PC-3 (cell line): ENCODE results near the gene SHROOM1. TPM values are rescaled to one million over a fixed set of nuclear protein-coding genes. Genes with fewer than 3 reads are reported as not detected.

Experiments used
- ATAC-seq: fragments of 200-7000 bp; cut with Tn5 transposase; 2 replicates; pipeline ENCODE4 v1.9.1; 2020; ENCODE audit warnings: mild to moderate bottlenecking, moderate library complexity
- BruUV-seq: library from RNA; stranded (reverse); fragments of 400-500 nt; replicated peaks from 2 replicates; lab custom pipeline; 2021; lab: Mats Ljungman, UMichigan
- CTCF ChIA-PET: fragments of 300-600 bp; sonication (Branson Sonifier 250); formaldehyde crosslinking; loops from one replicate; lab custom pipeline; 2022; ENCODE audit warnings: antibody characterized with exemption; lab: Charles Lee
- POLR2A ChIA-PET: fragments of 300-600 bp; sonication (Branson Sonifier 250); formaldehyde crosslinking; loops from one replicate; lab custom pipeline; 2022; ENCODE audit warnings: antibody characterized with exemption; ENCODE audit not compliant: unreplicated experiment; lab: Charles Lee
- DNase-seq: peaks from one replicate; pipeline ENCODE4 v3.0.0-alpha.2; 2015
- H2AFZ ChIP-seq: fragments of 300-600 bp; sonication (generic); 2 replicates; pipeline ENCODE4 v1.6.0; 2016; ENCODE audit warnings: antibody characterized with exemption, low read length
- H3F3A ChIP-seq: fragments of 300-600 bp; sonication (generic); one replicate; pipeline ENCODE4 v1.6.0; 2017; ENCODE audit warnings: antibody characterized with exemption, low read length, control low read depth, mild to moderate bottlenecking; ENCODE audit not compliant: unreplicated experiment
- H3K27ac ChIP-seq: fragments of 300-600 bp; sonication (generic); 2 replicates; pipeline ENCODE4 v1.5.1; 2016; ENCODE audit warnings: mild to moderate bottlenecking, low read length
- H3K27me3 ChIP-seq: fragments of 300-600 bp; sonication (generic); 2 replicates; pipeline ENCODE4 v1.6.1; 2016; ENCODE audit warnings: low read length, mixed read lengths
- H3K36me3 ChIP-seq: fragments of 300-600 bp; sonication (generic); 2 replicates; pipeline ENCODE4 v1.6.1; 2016; ENCODE audit warnings: low read depth, mixed run types, low read length, mixed read lengths
- H3K4me1 ChIP-seq: fragments of 300-600 bp; sonication (generic); 2 replicates; pipeline ENCODE4 v1.5.1; 2016; ENCODE audit warnings: low read length; ENCODE audit not compliant: insufficient read depth
- H3K4me2 ChIP-seq: fragments of 300-600 bp; sonication (generic); 2 replicates; pipeline ENCODE4 v1.6.0; 2016; ENCODE audit warnings: low read length
- H3K4me3 ChIP-seq: fragments of 300-600 bp; sonication (generic); 2 replicates; pipeline ENCODE4 v1.5.1; 2016; ENCODE audit warnings: mild to moderate bottlenecking, low read length, mixed read lengths
- H3K79me2 ChIP-seq: fragments of 300-600 bp; sonication (generic); 2 replicates; pipeline ENCODE4 v1.6.1; 2017; ENCODE audit warnings: low read length, mixed read lengths
- H3K9ac ChIP-seq: fragments of 300-600 bp; sonication (generic); 2 replicates; pipeline ENCODE4 v1.6.0; 2016; ENCODE audit warnings: mild to moderate bottlenecking, low read length
- H3K9me2 ChIP-seq: fragments of 300-600 bp; sonication (generic); replicated peaks from 2 replicates; pipeline ENCODE4 v1.6.1; 2016; ENCODE audit warnings: mixed run types, low read length, mixed read lengths
- H3K9me3 ChIP-seq: fragments of 300-600 bp; sonication (generic); 2 replicates; pipeline ENCODE4 v1.6.1; 2016; ENCODE audit warnings: low read length, mixed read lengths
- H4K20me1 ChIP-seq: fragments of 300-600 bp; sonication (generic); 2 replicates; pipeline ENCODE4 v1.6.1; 2016; ENCODE audit warnings: low read length, mixed read lengths
- EZH2 ChIP-seq: fragments of 300-600 bp; sonication (generic); IDR thresholded peaks from one replicate; pipeline ENCODE4 v1.6.1; 2017; ENCODE audit warnings: antibody characterized with exemption, mild to moderate bottlenecking, low read length; ENCODE audit not compliant: unreplicated experiment
- EZH2phosphoT487 ChIP-seq: fragments of 300-600 bp; sonication (generic); IDR thresholded peaks from 2 replicates; pipeline ENCODE4 v1.6.1; 2018; ENCODE audit warnings: mild to moderate bottlenecking, antibody characterized with exemption, low read length, borderline replicate concordance
- intact Hi-C: fragments of 100-400 bp; cut with micrococcal nuclease; formaldehyde crosslinking; loops from 2 replicates; pipeline ENCODE4 v1.9.0; 2023
- total RNA-seq: library from RNA; depleted of rRNA; stranded (reverse); fragments of >200 nt; gene quantifications from 2 replicates; pipeline ENCODE4 v1.2.3, GENCODE V29; 2014
- TF ChIP-seq, protein P1 (sequence below): fragments of 300-600 bp; sonication (generic); conservative IDR thresholded peaks from 2 replicates; pipeline ENCODE4 v1.5.1; 2017; ENCODE audit warnings: antibody characterized with exemption, low read depth, mild to moderate bottlenecking, low read length

Gene SHROOM1
- total RNA-seq, 1 experiment from 2014 or later: 13.6 TPM

DNA sequence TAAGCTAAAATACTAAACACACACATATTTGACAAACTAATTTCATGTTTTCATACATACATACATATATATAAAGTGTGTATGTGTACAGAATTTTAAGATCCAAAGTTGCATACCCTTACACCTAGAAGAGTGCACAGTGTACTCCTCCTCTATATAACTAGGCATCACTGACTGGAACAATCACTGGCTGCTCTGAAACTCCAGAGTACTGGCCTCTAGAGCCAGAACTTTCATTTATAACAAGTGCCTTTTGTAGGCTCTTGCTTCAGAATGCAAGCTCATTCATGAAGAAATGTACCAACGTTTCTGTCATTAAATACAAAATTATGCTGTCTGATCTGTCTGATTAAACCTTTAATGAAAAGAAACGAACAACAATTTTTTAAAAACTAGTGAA lies 47.0 kb upstream of the SHROOM1 start:
- no peak overlapping the region for H3K9ac ChIP-seq
- no peak overlapping the region for H2AFZ ChIP-seq
- H3K9me3 ChIP-seq: no peaks in the 10 kb centered on the region
- TF ChIP-seq, protein P1, sequence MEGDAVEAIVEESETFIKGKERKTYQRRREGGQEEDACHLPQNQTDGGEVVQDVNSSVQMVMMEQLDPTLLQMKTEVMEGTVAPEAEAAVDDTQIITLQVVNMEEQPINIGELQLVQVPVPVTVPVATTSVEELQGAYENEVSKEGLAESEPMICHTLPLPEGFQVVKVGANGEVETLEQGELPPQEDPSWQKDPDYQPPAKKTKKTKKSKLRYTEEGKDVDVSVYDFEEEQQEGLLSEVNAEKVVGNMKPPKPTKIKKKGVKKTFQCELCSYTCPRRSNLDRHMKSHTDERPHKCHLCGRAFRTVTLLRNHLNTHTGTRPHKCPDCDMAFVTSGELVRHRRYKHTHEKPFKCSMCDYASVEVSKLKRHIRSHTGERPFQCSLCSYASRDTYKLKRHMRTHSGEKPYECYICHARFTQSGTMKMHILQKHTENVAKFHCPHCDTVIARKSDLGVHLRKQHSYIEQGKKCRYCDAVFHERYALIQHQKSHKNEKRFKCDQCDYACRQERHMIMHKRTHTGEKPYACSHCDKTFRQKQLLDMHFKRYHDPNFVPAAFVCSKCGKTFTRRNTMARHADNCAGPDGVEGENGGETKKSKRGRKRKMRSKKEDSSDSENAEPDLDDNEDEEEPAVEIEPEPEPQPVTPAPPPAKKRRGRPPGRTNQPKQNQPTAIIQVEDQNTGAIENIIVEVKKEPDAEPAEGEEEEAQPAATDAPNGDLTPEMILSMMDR: no peak
- no peak for TF ChIP-seq EZH2phosphoT487
- TF ChIP-seq EZH2: no peak
- peaks cover 17% of the 10 kb centered on the region; the same call in 1 of the 2 replicates for H3K36me3 ChIP-seq
- no peaks in the 10 kb centered on the region for H3K4me1 ChIP-seq
- no peak overlapping the region for H3K4me3 ChIP-seq
- ATAC-seq: no peak
- no peak for DNase-seq
- H3K27ac ChIP-seq: no peak overlapping the region
- H3K9me2 ChIP-seq: no peaks in the 10 kb centered on the region
- H3K79me2 ChIP-seq: no peaks in the 10 kb centered on the region
- no peaks in the 10 kb centered on the region for H4K20me1 ChIP-seq
- H3K4me2 ChIP-seq: no peak overlapping the region
- no peaks in the 10 kb centered on the region for H3K27me3 ChIP-seq
- CTCF ChIA-PET: no interaction called here
- BruUV-seq: no TSS peak
- POLR2A ChIA-PET: no interaction called here
- no peaks in the 10 kb centered on the region for H3F3A ChIP-seq
- intact Hi-C loops: no loop called here

DNA sequence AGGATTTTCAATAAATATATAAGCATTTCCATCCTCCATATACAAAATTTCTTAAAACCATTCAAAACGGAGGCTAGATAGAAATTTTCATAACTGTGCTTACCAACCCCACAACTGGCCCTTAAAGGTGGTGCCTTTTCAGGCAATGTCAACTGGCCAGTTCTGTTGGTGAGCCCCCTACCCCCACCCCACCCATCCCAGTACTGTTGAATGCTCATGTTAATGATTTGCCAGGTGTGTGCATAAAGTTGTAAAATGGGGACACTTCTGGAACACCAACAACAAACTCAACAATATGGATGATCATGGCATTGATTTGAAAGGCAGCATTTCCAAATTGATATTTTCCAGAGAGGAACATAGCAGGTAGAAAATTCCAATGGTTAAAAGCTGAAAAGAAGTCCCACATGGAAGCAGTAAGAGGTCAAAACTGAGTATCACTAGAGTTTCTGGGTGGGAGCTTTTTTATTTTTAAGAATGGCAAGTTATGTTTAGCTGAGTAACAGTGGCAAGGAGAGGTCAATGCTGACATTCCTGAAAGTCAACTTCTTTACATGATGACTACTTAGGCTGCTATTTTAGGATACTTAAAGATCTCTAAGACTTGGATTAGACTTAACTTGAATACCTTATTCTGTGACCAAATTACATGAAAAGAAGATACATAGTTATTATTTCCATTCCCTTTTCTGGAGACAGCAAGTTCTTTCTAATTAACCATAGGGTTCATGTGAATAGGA lies 45.7 kb upstream of the SHROOM1 start:
- H4K20me1 ChIP-seq: no peaks in the 10 kb centered on the region
- H3K4me1 ChIP-seq: no peaks in the 10 kb centered on the region
- H3K9ac ChIP-seq: no peak overlapping the region
- POLR2A ChIA-PET: no interaction called here
- no peaks in the 10 kb centered on the region for H3K9me3 ChIP-seq
- H2AFZ ChIP-seq: no peak overlapping the region
- CTCF ChIA-PET: no interaction called here
- no peaks in the 10 kb centered on the region for H3K79me2 ChIP-seq
- no peaks in the 10 kb centered on the region for H3K9me2 ChIP-seq
- no peaks in the 10 kb centered on the region for H3F3A ChIP-seq
- no peak overlapping the region for H3K4me2 ChIP-seq
- no peak overlapping the region for H3K4me3 ChIP-seq
- no peak overlapping the region for H3K27ac ChIP-seq
- H3K27me3 ChIP-seq: no peaks in the 10 kb centered on the region
- intact Hi-C loops: no loop called here
- no peak for DNase-seq
- TF ChIP-seq, protein P1: no peak
- TF ChIP-seq EZH2phosphoT487 (no peak), EZH2 (no peak)
- ATAC-seq: no peak
- BruUV-seq: no TSS peak
- H3K36me3 ChIP-seq: peaks cover 11% of the 10 kb centered on the region; the same call in 1 of the 2 replicates

- Histone ChIP-seq H3K27me3 (no peaks in the 10 kb centered on the region), H3K9ac (no peak overlapping the region), H4K20me1 (no peaks in the 10 kb centered on the region), H2AFZ (no peak overlapping the region), H3K79me2 (no peaks in the 10 kb centered on the region), H3K4me2 (no peak overlapping the region), H3K4me1 (no peaks in the 10 kb centered on the region), H3K9me3 (no peaks in the 10 kb centered on the region), H3F3A (no peaks in the 10 kb centered on the region), H3K36me3 (peaks cover 4% of the 10 kb centered on the region; the same call in 1 of the 2 replicates), H3K9me2 (no peaks in the 10 kb centered on the region), H3K4me3 (no peak overlapping the region), H3K27ac (no peak overlapping the region)
- BruUV-seq: no TSS peak
- CTCF ChIA-PET: no interaction called here
- POLR2A ChIA-PET: no interaction called here
- intact Hi-C loops: no loop called here
- TF ChIP-seq, protein P1: no peak
- TF ChIP-seq EZH2phosphoT487 (no peak), EZH2 (no peak)
- DNase-seq (no peak), ATAC-seq (no peak; the same call in 1 of the 2 replicates)
Measured at GRCh38 chr5:132873930-132874271, 43.5 kb upstream of the SHROOM1 start.
